ENCODE data around the gene RFESD.

GRCh38 chr5:95652849-95653248, 6.3 kb downstream of the RFESD start:
- no peak for TF ChIP-seq CTCF (IDR thresholded peaks at IDR 0.05 in 2 of 3, conservative IDR thresholded peaks at IDR 0.05 in 1 of 3; ENCODE audit: control insufficient read depth in 2 of 3, extremely low read depth in 1 of 3, insufficient read depth in 1 of 3, low read depth in 3 of 3, low read length in 3 of 3)
- no peak for TF ChIP-seq EZH2 (IDR thresholded peaks at IDR 0.05; ENCODE audit: borderline replicate concordance, control insufficient read depth, low read depth, low read length)
- no peak for TF ChIP-seq CBFB (IDR thresholded peaks at IDR 0.05; ENCODE audit: low read depth)
- no peak for TF ChIP-seq ZNF274 (IDR thresholded peaks at IDR 0.05; ENCODE audit: insufficient read depth, insufficient read length)
- no peak for TF ChIP-seq ETV6 (conservative IDR thresholded peaks at IDR 0.05 in 1 of 2, IDR thresholded peaks at IDR 0.05 in 1 of 2; ENCODE audit: borderline replicate concordance in 1 of 2, low read depth in 1 of 2)
- no peak for TF ChIP-seq LARP7 (IDR thresholded peaks at IDR 0.05)
- no peak for TF ChIP-seq RCOR1 (conservative IDR thresholded peaks at IDR 0.05; ENCODE audit: low read depth, low read length)
- no peak for TF ChIP-seq E2F8 (IDR thresholded peaks at IDR 0.05; ENCODE audit: low read depth, partially characterized antibody)
- TF ChIP-seq, protein P1, sequence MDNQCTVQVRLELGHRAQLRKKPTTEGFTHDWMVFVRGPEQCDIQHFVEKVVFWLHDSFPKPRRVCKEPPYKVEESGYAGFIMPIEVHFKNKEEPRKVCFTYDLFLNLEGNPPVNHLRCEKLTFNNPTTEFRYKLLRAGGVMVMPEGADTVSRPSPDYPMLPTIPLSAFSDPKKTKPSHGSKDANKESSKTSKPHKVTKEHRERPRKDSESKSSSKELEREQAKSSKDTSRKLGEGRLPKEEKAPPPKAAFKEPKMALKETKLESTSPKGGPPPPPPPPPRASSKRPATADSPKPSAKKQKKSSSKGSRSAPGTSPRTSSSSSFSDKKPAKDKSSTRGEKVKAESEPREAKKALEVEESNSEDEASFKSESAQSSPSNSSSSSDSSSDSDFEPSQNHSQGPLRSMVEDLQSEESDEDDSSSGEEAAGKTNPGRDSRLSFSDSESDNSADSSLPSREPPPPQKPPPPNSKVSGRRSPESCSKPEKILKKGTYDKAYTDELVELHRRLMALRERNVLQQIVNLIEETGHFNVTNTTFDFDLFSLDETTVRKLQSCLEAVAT (IDR thresholded peaks at IDR 0.05): no peak
- no peak for TF ChIP-seq EGR1 (IDR thresholded peaks at IDR 0.05; ENCODE audit: borderline replicate concordance in 1 of 2, low read depth in 2 of 2, low read length in 2 of 2)
- TF ChIP-seq POLR2A (IDR thresholded peaks at IDR 0.05; ENCODE audit: low read depth, low read length): no peak
- no peak for TF ChIP-seq SUPT20H (IDR thresholded peaks at IDR 0.05; ENCODE audit: borderline replicate concordance, control insufficient read depth, low read depth, low read length)
- TF ChIP-seq BHLHE40 (IDR thresholded peaks at IDR 0.05; ENCODE audit: borderline replicate concordance in 1 of 2, low read depth in 2 of 2, low read length in 1 of 2): no peak

All from GM12878 (cell line).